ENCODE data around the gene ZKSCAN5. TPM values are rescaled to one million over a fixed set of nuclear protein-coding genes. Genes with fewer than 3 reads are reported as not detected.

ZKSCAN5 gene
- total RNA-seq, 1 donor from 2014 or later = 12.1 TPM

- H3K27ac Mint-ChIP-seq (ENCODE audit: unreplicated experiment) = no peak overlapping the region
- H3K4me3 Mint-ChIP-seq (ENCODE audit: unreplicated experiment) = no peak overlapping the region
- no peaks in the 10 kb centered on the region for H3K27me3 Mint-ChIP-seq (ENCODE audit: unreplicated experiment)
- peaks cover 25% of the 10 kb centered on the region for H3K36me3 Mint-ChIP-seq (ENCODE audit: unreplicated experiment)
- no peak for DNase-seq (ENCODE audit: extremely low spot score, unreplicated experiment)
- TF ChIP-seq, protein P1, sequence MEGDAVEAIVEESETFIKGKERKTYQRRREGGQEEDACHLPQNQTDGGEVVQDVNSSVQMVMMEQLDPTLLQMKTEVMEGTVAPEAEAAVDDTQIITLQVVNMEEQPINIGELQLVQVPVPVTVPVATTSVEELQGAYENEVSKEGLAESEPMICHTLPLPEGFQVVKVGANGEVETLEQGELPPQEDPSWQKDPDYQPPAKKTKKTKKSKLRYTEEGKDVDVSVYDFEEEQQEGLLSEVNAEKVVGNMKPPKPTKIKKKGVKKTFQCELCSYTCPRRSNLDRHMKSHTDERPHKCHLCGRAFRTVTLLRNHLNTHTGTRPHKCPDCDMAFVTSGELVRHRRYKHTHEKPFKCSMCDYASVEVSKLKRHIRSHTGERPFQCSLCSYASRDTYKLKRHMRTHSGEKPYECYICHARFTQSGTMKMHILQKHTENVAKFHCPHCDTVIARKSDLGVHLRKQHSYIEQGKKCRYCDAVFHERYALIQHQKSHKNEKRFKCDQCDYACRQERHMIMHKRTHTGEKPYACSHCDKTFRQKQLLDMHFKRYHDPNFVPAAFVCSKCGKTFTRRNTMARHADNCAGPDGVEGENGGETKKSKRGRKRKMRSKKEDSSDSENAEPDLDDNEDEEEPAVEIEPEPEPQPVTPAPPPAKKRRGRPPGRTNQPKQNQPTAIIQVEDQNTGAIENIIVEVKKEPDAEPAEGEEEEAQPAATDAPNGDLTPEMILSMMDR (IDR thresholded peaks at IDR 0.05) = no peak
- H3K9me3 Mint-ChIP-seq (ENCODE audit: unreplicated experiment) = no peaks in the 10 kb centered on the region
- H3K4me1 Mint-ChIP-seq (ENCODE audit: unreplicated experiment) = no peaks in the 10 kb centered on the region
Observed at GRCh38 chr7:99457650-99458493, 46.6 kb upstream of the ZKSCAN5 start.

GRCh38 chr7:99459087-99459486 is 45.4 kb upstream of the ZKSCAN5 start:
- H3K36me3 Mint-ChIP-seq (ENCODE audit: unreplicated experiment) = peaks cover 23% of the 10 kb centered on the region
- H3K4me3 Mint-ChIP-seq (ENCODE audit: unreplicated experiment) = no peak overlapping the region
- H3K9me3 Mint-ChIP-seq (ENCODE audit: unreplicated experiment) = no peaks in the 10 kb centered on the region
- H3K27ac Mint-ChIP-seq (ENCODE audit: unreplicated experiment) = no peak overlapping the region
- H3K27me3 Mint-ChIP-seq (ENCODE audit: unreplicated experiment) = no peaks in the 10 kb centered on the region
- TF ChIP-seq, protein P1 (IDR thresholded peaks at IDR 0.05) = peak; percentile 27
- DNase-seq (ENCODE audit: extremely low spot score, unreplicated experiment) = no peak
- H3K4me1 Mint-ChIP-seq (ENCODE audit: unreplicated experiment) = peaks cover 3% of the 10 kb centered on the region

DNA sequence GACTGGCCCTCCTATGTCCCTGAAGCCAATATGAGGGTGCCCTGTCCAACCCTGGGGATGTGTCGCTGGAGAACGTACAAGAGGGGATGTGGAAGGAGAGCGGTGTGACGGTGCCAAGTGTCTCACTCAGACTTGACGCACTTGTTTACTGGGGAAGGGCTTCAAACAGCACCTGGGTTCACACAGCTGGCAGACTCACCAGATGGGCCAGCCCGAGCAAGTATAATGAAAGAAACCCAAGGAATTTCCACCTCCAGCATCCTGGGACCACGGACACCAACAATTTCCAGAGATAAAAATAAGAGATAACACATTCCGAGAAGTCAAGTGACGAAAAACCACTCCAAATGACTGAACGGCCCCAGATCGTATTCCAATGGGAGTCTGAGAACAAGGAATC is 43.8 kb upstream of the ZKSCAN5 start:
- TF ChIP-seq, protein P1 (IDR thresholded peaks at IDR 0.05) = no peak
- no peaks in the 10 kb centered on the region for H3K27me3 Mint-ChIP-seq (ENCODE audit: unreplicated experiment)
- no peaks in the 10 kb centered on the region for H3K9me3 Mint-ChIP-seq (ENCODE audit: unreplicated experiment)
- DNase-seq (ENCODE audit: extremely low spot score, unreplicated experiment) = no peak
- H3K4me3 Mint-ChIP-seq (ENCODE audit: unreplicated experiment) = no peak overlapping the region
- peaks cover 14% of the 10 kb centered on the region for H3K4me1 Mint-ChIP-seq (ENCODE audit: unreplicated experiment)
- no peak overlapping the region for H3K27ac Mint-ChIP-seq (ENCODE audit: unreplicated experiment)
- peaks cover 18% of the 10 kb centered on the region for H3K36me3 Mint-ChIP-seq (ENCODE audit: unreplicated experiment)

DNA sequence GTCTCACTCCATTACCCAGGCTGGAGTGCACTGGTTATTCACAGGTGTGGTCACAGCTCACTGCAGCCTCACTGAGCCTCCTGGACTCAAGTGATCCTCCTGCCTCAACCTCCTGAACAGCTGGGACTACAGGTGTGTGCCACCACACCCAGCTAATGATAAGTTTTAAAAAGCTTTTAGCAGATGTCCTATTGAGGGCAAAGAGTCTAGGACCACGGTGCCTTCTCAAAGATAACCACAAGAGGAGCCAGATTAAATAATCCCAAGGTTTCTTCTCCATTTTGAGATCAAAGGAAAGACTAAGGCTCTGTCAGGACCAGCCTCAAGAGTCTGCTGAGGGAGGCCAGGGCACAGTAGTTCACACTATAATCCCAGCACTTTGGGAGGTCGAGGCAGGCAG is 43.2 kb upstream of the ZKSCAN5 start:
- H3K27me3 Mint-ChIP-seq (ENCODE audit: unreplicated experiment) = no peaks in the 10 kb centered on the region
- peaks cover 18% of the 10 kb centered on the region for H3K4me1 Mint-ChIP-seq (ENCODE audit: unreplicated experiment)
- TF ChIP-seq, protein P1 (IDR thresholded peaks at IDR 0.05) = no peak
- H3K36me3 Mint-ChIP-seq (ENCODE audit: unreplicated experiment) = peaks cover 18% of the 10 kb centered on the region
- H3K27ac Mint-ChIP-seq (ENCODE audit: unreplicated experiment) = no peak overlapping the region
- DNase-seq (ENCODE audit: extremely low spot score, unreplicated experiment) = no peak
- H3K9me3 Mint-ChIP-seq (ENCODE audit: unreplicated experiment) = no peaks in the 10 kb centered on the region
- H3K4me3 Mint-ChIP-seq (ENCODE audit: unreplicated experiment) = no peak overlapping the region

DNA sequence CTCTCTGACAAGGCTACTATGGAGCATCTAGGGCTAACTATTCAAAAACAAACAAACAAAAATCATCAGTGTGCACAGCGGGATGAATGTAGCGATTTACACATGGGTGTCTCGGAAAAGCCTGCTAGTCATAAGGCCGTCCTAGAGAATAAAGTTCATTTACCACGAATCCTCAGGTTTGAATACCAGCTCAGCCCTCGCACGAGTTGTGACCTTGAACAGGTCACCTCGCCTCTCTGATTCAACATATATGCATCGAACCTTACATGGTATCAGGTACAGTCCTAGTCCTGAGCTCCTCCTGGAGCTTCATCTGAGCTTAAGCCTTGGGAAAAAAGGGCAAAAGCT is 39.1 kb upstream of the ZKSCAN5 start:
- Mint-ChIP-seq H3K9me3 (ENCODE audit: unreplicated experiment) (no peaks in the 10 kb centered on the region), H3K27ac (ENCODE audit: unreplicated experiment) (peak overlapping the region; percentile 87)
- TF ChIP-seq, protein P1 (IDR thresholded peaks at IDR 0.05) = no peak

More for the DNA sequence above, 39.1 kb upstream of the ZKSCAN5 start:
- Mint-ChIP-seq H3K4me1 (ENCODE audit: unreplicated experiment) (peaks cover 20% of the 10 kb centered on the region), H3K36me3 (ENCODE audit: unreplicated experiment) (peaks cover 8% of the 10 kb centered on the region), H3K4me3 (ENCODE audit: unreplicated experiment) (peak overlapping the region; percentile 86), H3K27me3 (ENCODE audit: unreplicated experiment) (peaks cover 3% of the 10 kb centered on the region)
- no peak for DNase-seq (ENCODE audit: extremely low spot score, unreplicated experiment)

All from osteocyte (in vitro differentiated cells).